WI38 (cell line): ENCODE data around the gene C10orf67.
"Not testable (repeated sequence)": the region's sequence is repeated elsewhere in the genome, so short reads cannot be mapped to it uniquely, and the experiment has no call there.

Experiments used
- H3K4me3 ChIP-seq: 2 replicates; pipeline ENCODE4 v1.5.1; 2011; ENCODE audit warnings: low read depth, mild to moderate bottlenecking, control low read depth, low read length
- CTCF ChIP-seq: IDR thresholded peaks from 2 replicates; pipeline ENCODE4 v1.5.1; 2012; ENCODE audit warnings: low read depth, mild to moderate bottlenecking, control low read depth, low read length

Gene C10orf67

GRCh38 chr10:23310404-23310803 is 34.2 kb downstream of the C10orf67 start:
- H3K4me3 ChIP-seq: no peak overlapping the region
- TF ChIP-seq CTCF: no peak

- not testable (repeated sequence) for H3K4me3 ChIP-seq
Observed at GRCh38 chr10:23299961-23300360, 44.6 kb downstream of the C10orf67 start.

- TF ChIP-seq CTCF: peak; percentile 28; the same call in 1 of the 2 replicates
- H3K4me3 ChIP-seq: no peak overlapping the region
Observed at GRCh38 chr10:23294638-23295247, 49.9 kb downstream of the C10orf67 start.

GRCh38 chr10:23293973-23294590 is 50.5 kb downstream of the C10orf67 start:
- no peak for TF ChIP-seq CTCF
- no peak overlapping the region for H3K4me3 ChIP-seq

GRCh38 chr10:23293145-23293724 is 51.4 kb downstream of the C10orf67 start:
- TF ChIP-seq CTCF: peak; percentile 34
- H3K4me3 ChIP-seq: no peak overlapping the region

GRCh38 chr10:23291551-23292334 is 52.9 kb downstream of the C10orf67 start:
- TF ChIP-seq CTCF: no peak
- no peak overlapping the region for H3K4me3 ChIP-seq

GRCh38 chr10:23284674-23285335 is 59.8 kb downstream of the C10orf67 start:
- no peak for TF ChIP-seq CTCF
- H3K4me3 ChIP-seq: no peak overlapping the region
